H1 (cell line): ENCODE measurements around the gene RIMS3. TPM values are rescaled to one million over a fixed set of nuclear protein-coding genes. Genes with fewer than 3 reads are reported as not detected.

Experiments
- CTCF ChIA-PET: fragments of 300-600 bp; sonication (Branson Sonifier 250); formaldehyde crosslinking; loops from one replicate; lab custom pipeline; 2021; ENCODE audit not compliant: partially characterized antibody; lab: Charles Lee
- POLR2A ChIA-PET: fragments of 300-600 bp; sonication (Branson Sonifier 250); formaldehyde crosslinking; loops from one replicate; lab custom pipeline; 2021; ENCODE audit warnings: inconsistent platforms; ENCODE audit not compliant: partially characterized antibody; lab: Charles Lee
- DNase-seq, 2 experiments: peaks; one replicate each; pipeline versions ENCODE4 v3.0.0 to v3.0.0-alpha.2; 2010 to 2022; ENCODE audit warnings: low spot score in 2 of 2, low read depth in 1 of 2, mixed read lengths in 1 of 2
- FAIRE-seq: peaks from 2 replicates; lab custom pipeline; 2011; peaks lifted over from hg19 to GRCh38; lab: Jason Lieb, UNC
- H2AFZ ChIP-seq: 2 replicates; pipeline ENCODE4 v1.8.1; 2012; ENCODE audit warnings: low read length, inconsistent platforms
- H2AK5ac ChIP-seq: 2 replicates; pipeline ENCODE4 v1.6.1; 2013; ENCODE audit warnings: low read depth, low read length
- H2BK120ac ChIP-seq: replicated peaks from 2 replicates; pipeline ENCODE3; 2013; ENCODE audit warnings: low read depth, low read length, inconsistent platforms
- H2BK12ac ChIP-seq: 2 replicates; pipeline ENCODE4 v1.6.1; 2013; ENCODE audit warnings: low read depth, low read length
- H2BK15ac ChIP-seq: 2 replicates; pipeline ENCODE4 v1.6.1; 2013; ENCODE audit warnings: low read length
- H2BK20ac ChIP-seq: 2 replicates; pipeline ENCODE4 v1.6.1; 2013; ENCODE audit warnings: low read length
- H2BK5ac ChIP-seq: 2 replicates; pipeline ENCODE4 v1.6.1; 2013; ENCODE audit warnings: low read depth, low read length
- H3K14ac ChIP-seq: 2 replicates; pipeline ENCODE4 v1.6.1; 2013; ENCODE audit warnings: inconsistent platforms; ENCODE audit not compliant: insufficient read length
- H3K18ac ChIP-seq: 2 replicates; pipeline ENCODE4 v1.6.1; 2013; ENCODE audit warnings: low read length; ENCODE audit errors: extremely low read depth
- H3K23ac ChIP-seq: 2 replicates; pipeline ENCODE4 v1.6.1; 2013; ENCODE audit warnings: inconsistent platforms; ENCODE audit not compliant: insufficient read length
- H3K23me2 ChIP-seq: 2 replicates; pipeline ENCODE4 v1.6.1; 2013; ENCODE audit warnings: low read depth, low read length
- H3K27ac ChIP-seq: 2 replicates; pipeline ENCODE4 v1.6.1; 2011; ENCODE audit warnings: low read depth, low read length, inconsistent platforms
- H3K27me3 ChIP-seq, 4 experiments: replicated peaks in 1 of 4; 1 replicate in 1 of 4; 2 replicates in 3 of 4; pipeline versions ENCODE4 v1.6.1 to v1.8.1; 2011 to 2013; ENCODE audit warnings: low read length in 3 of 4, mild to moderate bottlenecking in 3 of 4, inconsistent platforms in 2 of 4, mixed read lengths in 2 of 4, moderate library complexity in 1 of 4; ENCODE audit not compliant: control insufficient read depth in 3 of 4, insufficient read depth in 3 of 4; ENCODE audit errors: extremely low read depth in 1 of 4
- H3K36me3 ChIP-seq, 4 experiments: 2 replicates each; pipeline versions ENCODE4 v1.6.1 to v1.8.1; 2011 to 2013; ENCODE audit warnings: mild to moderate bottlenecking in 4 of 4, low read length in 3 of 4, moderate library complexity in 2 of 4, control low read depth in 1 of 4, inconsistent platforms in 1 of 4; ENCODE audit not compliant: insufficient read depth in 4 of 4, control insufficient read depth in 2 of 4
- H3K4ac ChIP-seq: replicated peaks from 2 replicates; pipeline ENCODE3; 2013; ENCODE audit warnings: low read length, low read depth, mixed read lengths, inconsistent platforms; ENCODE audit not compliant: insufficient read length
- H3K4me1 ChIP-seq, 4 experiments: replicated peaks in 1 of 4; 1 replicate in 1 of 4; 2 replicates in 3 of 4; pipeline versions ENCODE4 v1.6.1 to v1.8.1; 2011 to 2013; ENCODE audit warnings: low read length in 3 of 4, inconsistent platforms in 2 of 4, mixed read lengths in 1 of 4; ENCODE audit not compliant: insufficient read depth in 4 of 4, control insufficient read depth in 3 of 4
- H3K4me2 ChIP-seq, 2 experiments: 2 replicates each; pipeline versions ENCODE4 v1.6.1 to v1.8.1; 2011 to 2013; ENCODE audit warnings: low read depth in 2 of 2, low read length in 2 of 2, control low read depth in 1 of 2, inconsistent platforms in 1 of 2, mild to moderate bottlenecking in 1 of 2; ENCODE audit not compliant: insufficient read depth in 1 of 2
- H3K4me3 ChIP-seq, 4 experiments: fragments of 200-600, 300-600 bp in 1 of 4; sonication (generic), shearing (Covaris generic), sonication (Bioruptor Twin) in 1 of 4; 2 replicates each; pipeline versions ENCODE4 v1.5.1 to v1.8.1; 2011 to 2016; ENCODE audit warnings: low read length in 4 of 4, low read depth in 3 of 4, control low read depth in 2 of 4, inconsistent platforms in 2 of 4, mild to moderate bottlenecking in 2 of 4, mixed read lengths in 1 of 4, moderate library complexity in 1 of 4; ENCODE audit not compliant: insufficient read depth in 2 of 4; ENCODE audit errors: extremely low read depth in 1 of 4
- H3K56ac ChIP-seq: replicated peaks from 2 replicates; pipeline ENCODE3; 2013; ENCODE audit warnings: low read depth, mild to moderate bottlenecking, mixed read lengths, low read length, inconsistent platforms; ENCODE audit not compliant: insufficient read length
- H3K79me1 ChIP-seq: 2 replicates; pipeline ENCODE4 v1.6.1; 2013; ENCODE audit warnings: low read depth, low read length, control low read depth
- H3K79me2 ChIP-seq, 2 experiments: 2 replicates each; pipeline versions ENCODE4 v1.6.1 to v1.8.1; 2012 to 2013; ENCODE audit warnings: low read length in 2 of 2, mild to moderate bottlenecking in 2 of 2, inconsistent platforms in 1 of 2; ENCODE audit not compliant: insufficient read depth in 2 of 2, control insufficient read depth in 1 of 2
- H3K9ac ChIP-seq, 4 experiments: replicated peaks in 1 of 4; 1 replicate in 1 of 4; 2 replicates in 3 of 4; pipeline versions ENCODE4 v1.6.1 to v1.8.1; 2011 to 2013; ENCODE audit warnings: low read depth in 3 of 4, low read length in 3 of 4, control low read depth in 2 of 4, mild to moderate bottlenecking in 2 of 4, moderate library complexity in 2 of 4, inconsistent platforms in 1 of 4; ENCODE audit errors: extremely low read depth in 1 of 4
- H3K9me3 ChIP-seq, 2 experiments: 2 replicates each; pipeline versions ENCODE4 v1.6.1 to v1.8.1; 2012 to 2013; ENCODE audit warnings: mild to moderate bottlenecking in 2 of 2, moderate library complexity in 2 of 2, control low read depth in 1 of 2, inconsistent platforms in 1 of 2, low read depth in 1 of 2, low read length in 1 of 2, mixed read lengths in 1 of 2; ENCODE audit not compliant: insufficient read depth in 2 of 2
- H4K20me1 ChIP-seq, 2 experiments: replicated peaks in 1 of 2; 2 replicates each; pipeline versions ENCODE3 to v1.8.1; 2011 to 2013; ENCODE audit warnings: inconsistent platforms in 2 of 2, low read length in 2 of 2, mild to moderate bottlenecking in 1 of 2; ENCODE audit not compliant: insufficient read depth in 2 of 2, control insufficient read depth in 1 of 2
- H4K5ac ChIP-seq: 2 replicates; pipeline ENCODE4 v1.6.1; 2013; ENCODE audit warnings: low read length, low read depth, mixed read lengths, inconsistent platforms; ENCODE audit not compliant: insufficient read length
- H4K8ac ChIP-seq: 2 replicates; pipeline ENCODE4 v1.8.0; 2013; ENCODE audit warnings: mild to moderate bottlenecking, moderate library complexity, low read length, inconsistent platforms; ENCODE audit not compliant: insufficient read depth; ENCODE audit errors: extremely low read depth
- H4K91ac ChIP-seq: replicated peaks from 2 replicates; pipeline ENCODE3; 2013; ENCODE audit warnings: low read length, mixed read lengths, inconsistent platforms; ENCODE audit not compliant: insufficient read length
- ASH2L ChIP-seq: fragments of 200-600, 300-600 bp; sonication (generic); IDR thresholded peaks from one replicate; pipeline ENCODE4 v1.7.1; 2017; ENCODE audit warnings: low read length
- BRCA1 ChIP-seq: IDR thresholded peaks from 2 replicates; pipeline ENCODE4 v1.6.1; 2012; ENCODE audit warnings: low read depth, low read length, improper control_type of control experiment
- E2F6 ChIP-seq: IDR thresholded peaks from 2 replicates; pipeline ENCODE4 v1.6.1; 2012; ENCODE audit warnings: inconsistent platforms
- JUN ChIP-seq: IDR thresholded peaks from 2 replicates; pipeline ENCODE4 v1.6.1; 2011; ENCODE audit warnings: low read depth, mild to moderate bottlenecking, improper control_type of control experiment, low read length
- KDM5A ChIP-seq: fragments of 200-600 bp; IDR thresholded peaks from 2 replicates; pipeline ENCODE4 v1.7.1; 2012; ENCODE audit warnings: mild to moderate bottlenecking, low read length, inconsistent platforms, mixed read lengths
- POLR2AphosphoS5 ChIP-seq: IDR thresholded peaks from 2 replicates; pipeline ENCODE4 v1.6.1; 2011; ENCODE audit warnings: low read depth, low read length
- RNF2 ChIP-seq: fragments of 200-900, 300-1000 bp; sonication (generic); IDR thresholded peaks from 2 replicates; pipeline ENCODE4 v1.7.1; 2016; ENCODE audit warnings: borderline replicate concordance, low read depth, mild to moderate bottlenecking, antibody characterized with exemption, low read length; ENCODE audit not compliant: poor library complexity, severe bottlenecking; ENCODE audit errors: missing control alignments
- SIX5 ChIP-seq: IDR thresholded peaks from 2 replicates; pipeline ENCODE4 v1.6.1; 2011; ENCODE audit warnings: mild to moderate bottlenecking, low read depth, low read length
- SP4 ChIP-seq: IDR thresholded peaks from 2 replicates; pipeline ENCODE4 v1.6.1; 2012; ENCODE audit warnings: low read length, inconsistent platforms
- polyA plus RNA-seq, 7 experiments: library from polyadenylated mRNA; depleted of rRNA in 3 of 7; stranded (reverse) in 5 of 7; unstranded in 2 of 7; fragments of >200 nt in 5 of 7; fragments of 200-250 nt in 2 of 7; gene quantifications; 1 replicate in 5 of 7; 2 replicates in 1 of 7; 4 replicates in 1 of 7; pipeline versions ENCODE4 v1.2.1 to v1.2.3, GENCODE V29; 2011 to 2013; ENCODE audit warnings: missing spikeins in 2 of 7, mixed read lengths in 2 of 7
- total RNA-seq: library from RNA; stranded (reverse); fragmentation: NEBNext Ultra II Directional; extraction: Animal tissue kit (Norgen Biotek cat#: 25700); gene quantifications from 2 replicates; pipeline ENCODE4 v1.2.1, GENCODE V29; 2021

The RIMS3 gene
- total and polyA plus RNA-seq, 2 of the 8 experiments (the other 6 are each of a cell fraction or from before 2014, with no cell fraction given), result 13.3 to 20.6 TPM

GRCh38 chr1:40633523-40633922, 32.0 kb downstream of the RIMS3 start:
- POLR2A ChIA-PET, result interaction anchor here (0.8 to 1.6 kb wide), 2 partner anchors 16 to 140 kb away, joined by 3 to 5 read pairs; no protein-coding TSS in a partner anchor
- H2BK120ac ChIP-seq, result no peak overlapping the region
- CTCF ChIA-PET, result interaction anchor here (0.8 to 24.9 kb wide), 8 partner anchors 9 to 147 kb away, joined by 3 to 684 read pairs (median 4); partner anchors contain the start of gene RIMS3
- TF ChIP-seq ASH2L (no peak), KDM5A (no peak), POLR2AphosphoS5 (no peak), E2F6 (no peak), SIX5 (no peak), SP4 (no peak), JUN (no peak), RNF2 (no peak), BRCA1 (no peak)

More at GRCh38 chr1:40633523-40633922, 32.0 kb downstream of the RIMS3 start:
- Histone ChIP-seq H2BK15ac (no peak overlapping the region), H3K36me3 (peaks cover 0 to 1% (median 0%) of the 10 kb centered on the region in 4 experiments; a peak in 2 of 8 replicates), H3K27me3 (no peaks in the 10 kb centered on the region), H3K9ac (no peak overlapping the region; a peak in 1 of 7 replicates), H3K23me2 (no peaks in the 10 kb centered on the region; the same call in 1 of the 2 replicates), H4K8ac (no peak overlapping the region), H3K23ac (no peak overlapping the region), H3K4me2 (no peak overlapping the region), H3K27ac (no peak overlapping the region), H3K14ac (no peak overlapping the region), H2AK5ac (no peak overlapping the region), H3K79me1 (no peaks in the 10 kb centered on the region), H3K4me3 (no peak overlapping the region), H3K18ac (no peak overlapping the region), H3K4ac (no peak overlapping the region), H3K56ac (no peak overlapping the region), H2BK20ac (no peak overlapping the region), H3K79me2 (no peaks in the 10 kb centered on the region), H3K9me3 (no peaks in the 10 kb centered on the region), H4K91ac (no peak overlapping the region), H2BK12ac (no peak overlapping the region), H3K4me1 (no peaks in the 10 kb centered on the region; a peak in 1 of 7 replicates), H2BK5ac (no peak overlapping the region), H4K5ac (no peak overlapping the region), H2AFZ (no peak overlapping the region), H4K20me1 (peaks cover 0 to 5% of the 10 kb centered on the region in 2 experiments)
- DNase-seq, result no peak
- FAIRE-seq, result no peak
